Nephron (organoid): ENCODE measurements around the gene MOXD1.

Source experiments
- H3K27ac Mint-ChIP-seq, 3 experiments: 2 replicates each; pipeline ENCODE4 v1.8.0; 2020; ENCODE audit warnings: mixed read lengths in 3 of 3, mild to moderate bottlenecking in 2 of 3, moderate library complexity in 1 of 3
- H3K27me3 Mint-ChIP-seq: 2 replicates; pipeline ENCODE4 v1.8.0; 2021; ENCODE audit warnings: low read depth, mild to moderate bottlenecking, moderate library complexity, mixed read lengths
- H3K36me3 Mint-ChIP-seq: 2 replicates; pipeline ENCODE4 v1.8.0; 2020; ENCODE audit warnings: low read depth, mixed read lengths
- H3K4me1 Mint-ChIP-seq: 2 replicates; pipeline ENCODE4 v1.8.0; 2020; ENCODE audit warnings: mixed read lengths
- H3K4me3 Mint-ChIP-seq, 3 experiments: 2 replicates each; pipeline ENCODE4 v1.8.0; 2020; ENCODE audit warnings: mild to moderate bottlenecking in 3 of 3, mixed read lengths in 3 of 3, moderate library complexity in 2 of 3
- H3K9me3 Mint-ChIP-seq: 2 replicates; pipeline ENCODE4 v1.8.0; 2020; ENCODE audit warnings: mixed read lengths
- TF ChIP-seq, protein P1 (sequence below), 3 experiments: fragments of 200-600 bp; sonication (generic); IDR thresholded peaks; one replicate each; pipeline ENCODE4 v1.5.0; 2021; ENCODE audit warnings: antibody characterized with exemption in 3 of 3; ENCODE audit not compliant: unreplicated experiment in 3 of 3

MOXD1 gene

DNA sequence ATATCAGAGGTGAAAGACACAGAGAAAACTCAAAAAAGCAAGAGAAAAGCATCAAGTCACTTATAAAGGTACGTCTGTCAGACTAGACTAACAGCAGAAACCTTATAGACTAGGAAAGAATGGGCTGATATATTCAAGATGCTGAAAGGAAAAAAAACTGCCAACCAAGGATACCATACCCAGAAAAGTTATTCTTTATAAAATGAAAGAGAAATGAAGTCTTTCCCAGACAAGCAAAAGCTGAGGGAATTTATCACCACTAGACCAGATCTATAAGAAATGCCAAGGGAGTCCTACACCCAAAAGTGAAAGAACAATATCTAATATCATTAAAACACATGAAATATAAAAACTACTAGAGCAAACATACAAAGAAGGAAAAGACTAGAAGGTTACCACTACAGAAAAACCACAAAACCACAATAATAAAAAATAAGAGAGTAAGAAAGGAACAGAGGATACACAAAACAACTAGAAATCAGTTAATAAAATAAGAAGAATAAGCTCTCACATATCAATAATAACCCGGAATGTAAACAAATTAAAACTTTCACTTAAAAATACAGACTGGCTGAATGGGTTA is 6.2 kb downstream of the MOXD1 start:
- Mint-ChIP-seq H3K27ac (no peak overlapping the region), H3K4me3 (peak overlapping the region in 1 of 3 experiments; percentile 26), H3K36me3 (peaks cover 66% of the 10 kb centered on the region), H3K27me3 (no peaks in the 10 kb centered on the region), H3K4me1 (peaks cover 35% of the 10 kb centered on the region), H3K9me3 (peaks cover 45% of the 10 kb centered on the region)
- TF ChIP-seq, protein P1, sequence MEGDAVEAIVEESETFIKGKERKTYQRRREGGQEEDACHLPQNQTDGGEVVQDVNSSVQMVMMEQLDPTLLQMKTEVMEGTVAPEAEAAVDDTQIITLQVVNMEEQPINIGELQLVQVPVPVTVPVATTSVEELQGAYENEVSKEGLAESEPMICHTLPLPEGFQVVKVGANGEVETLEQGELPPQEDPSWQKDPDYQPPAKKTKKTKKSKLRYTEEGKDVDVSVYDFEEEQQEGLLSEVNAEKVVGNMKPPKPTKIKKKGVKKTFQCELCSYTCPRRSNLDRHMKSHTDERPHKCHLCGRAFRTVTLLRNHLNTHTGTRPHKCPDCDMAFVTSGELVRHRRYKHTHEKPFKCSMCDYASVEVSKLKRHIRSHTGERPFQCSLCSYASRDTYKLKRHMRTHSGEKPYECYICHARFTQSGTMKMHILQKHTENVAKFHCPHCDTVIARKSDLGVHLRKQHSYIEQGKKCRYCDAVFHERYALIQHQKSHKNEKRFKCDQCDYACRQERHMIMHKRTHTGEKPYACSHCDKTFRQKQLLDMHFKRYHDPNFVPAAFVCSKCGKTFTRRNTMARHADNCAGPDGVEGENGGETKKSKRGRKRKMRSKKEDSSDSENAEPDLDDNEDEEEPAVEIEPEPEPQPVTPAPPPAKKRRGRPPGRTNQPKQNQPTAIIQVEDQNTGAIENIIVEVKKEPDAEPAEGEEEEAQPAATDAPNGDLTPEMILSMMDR (IDR thresholded peaks at IDR 0.05; ENCODE audit: unreplicated experiment in 3 of 3) = no peak

DNA sequence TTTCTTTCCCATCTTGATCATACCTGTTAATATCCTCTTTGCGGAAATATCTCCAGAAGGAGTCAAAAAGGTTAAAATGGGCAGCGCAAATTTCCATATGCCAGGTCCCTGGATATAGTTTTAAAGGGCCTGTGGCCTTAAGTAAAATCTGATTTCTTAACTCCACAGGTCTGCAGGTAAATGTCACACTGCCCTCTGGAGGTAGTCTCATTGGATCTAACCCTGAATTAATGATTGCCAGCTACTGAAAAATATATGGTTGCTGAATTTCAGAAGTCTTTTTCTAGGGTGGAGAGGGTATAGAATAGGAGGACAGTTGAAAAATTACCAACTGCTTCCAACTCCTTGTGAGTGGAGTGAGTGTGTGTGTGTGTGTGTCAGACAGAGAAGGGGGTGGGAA is 8.5 kb downstream of the MOXD1 start:
- Mint-ChIP-seq H3K4me1 (peaks cover 38% of the 10 kb centered on the region), H3K4me3 (no peak overlapping the region), H3K9me3 (peaks cover 45% of the 10 kb centered on the region), H3K27ac (peak overlapping the region in 2 of 3 experiments; percentile 13 to 74), H3K27me3 (no peaks in the 10 kb centered on the region), H3K36me3 (peaks cover 67% of the 10 kb centered on the region)
- TF ChIP-seq, protein P1 (IDR thresholded peaks at IDR 0.05; ENCODE audit: unreplicated experiment in 3 of 3) = peak in 1 of 3 experiments; percentile 10

DNA sequence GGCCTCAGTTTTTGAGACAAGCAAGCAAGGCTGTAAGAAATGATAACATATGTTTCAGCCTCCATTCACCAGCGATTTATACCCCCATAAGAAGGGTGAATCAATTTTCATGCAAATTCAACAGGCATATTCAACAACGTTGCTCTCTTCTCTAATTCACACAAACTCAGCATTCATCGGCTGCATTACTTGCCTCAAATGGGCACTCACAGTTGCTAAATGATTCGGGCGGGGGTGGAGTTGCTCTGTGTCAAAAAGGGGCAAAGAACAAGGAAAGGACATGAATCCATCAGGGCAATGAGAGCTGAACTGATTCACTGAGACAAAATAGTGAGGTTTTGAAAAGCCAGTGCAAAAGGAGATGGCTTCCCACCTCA is 9.0 kb downstream of the MOXD1 start:
- Mint-ChIP-seq H3K4me3 (peak overlapping the region in 2 of 3 experiments; percentile 33 to 38), H3K27me3 (no peaks in the 10 kb centered on the region), H3K36me3 (peaks cover 61% of the 10 kb centered on the region), H3K9me3 (peaks cover 43% of the 10 kb centered on the region), H3K27ac (peak overlapping the region; percentile 65 to 91 (median 74)), H3K4me1 (peaks cover 33% of the 10 kb centered on the region)
- TF ChIP-seq, protein P1 (IDR thresholded peaks at IDR 0.05; ENCODE audit: unreplicated experiment in 3 of 3) = no peak

DNA sequence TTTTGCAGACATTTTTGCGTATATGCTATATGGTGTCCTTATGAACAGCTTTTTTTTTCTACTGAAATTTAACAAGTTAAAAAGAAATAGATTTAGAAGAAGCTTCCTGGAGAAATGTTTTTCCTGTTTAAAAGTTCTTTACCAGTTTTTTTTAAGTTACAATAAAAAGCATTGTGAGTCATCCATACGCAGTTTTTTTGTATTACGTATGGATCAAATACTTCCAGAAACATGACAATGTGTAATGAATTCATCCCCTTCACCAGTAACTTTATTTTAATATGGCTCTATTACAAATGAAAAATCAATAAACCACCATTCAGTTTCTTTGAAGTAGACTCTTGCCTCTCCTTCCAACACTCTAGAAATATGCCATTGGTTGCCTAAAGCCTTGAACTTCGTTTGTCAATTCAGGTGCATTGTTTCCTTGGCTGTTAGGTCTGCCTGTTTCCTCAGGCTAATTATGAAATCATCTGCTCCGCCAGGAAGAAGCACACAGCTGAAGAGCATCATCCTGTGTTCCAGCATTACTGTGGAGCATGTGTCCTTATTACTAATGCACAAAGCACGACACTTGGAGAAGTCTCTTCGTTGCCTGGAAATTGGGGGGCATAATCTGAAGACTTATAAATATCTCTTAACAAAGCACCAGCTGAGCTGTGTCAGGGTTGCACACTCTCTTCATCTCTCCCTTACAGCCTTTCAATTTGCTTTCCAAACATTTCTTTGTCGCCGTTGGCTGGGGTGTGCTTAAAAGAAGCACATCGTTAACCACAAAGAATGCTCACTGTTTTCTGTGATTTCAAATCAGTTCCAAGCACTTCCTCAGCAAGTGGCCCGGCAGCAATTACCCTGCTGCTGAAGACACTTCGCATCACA is 9.6 kb downstream of the MOXD1 start:
- Mint-ChIP-seq H3K4me1 (peaks cover 32% of the 10 kb centered on the region), H3K36me3 (peaks cover 61% of the 10 kb centered on the region), H3K27ac (peak overlapping the region; percentile 65 to 91 (median 74)), H3K4me3 (peak overlapping the region in 1 of 3 experiments; percentile 33), H3K9me3 (peaks cover 36% of the 10 kb centered on the region), H3K27me3 (no peaks in the 10 kb centered on the region)
- TF ChIP-seq, protein P1 (IDR thresholded peaks at IDR 0.05; ENCODE audit: unreplicated experiment in 3 of 3) = no peak

DNA sequence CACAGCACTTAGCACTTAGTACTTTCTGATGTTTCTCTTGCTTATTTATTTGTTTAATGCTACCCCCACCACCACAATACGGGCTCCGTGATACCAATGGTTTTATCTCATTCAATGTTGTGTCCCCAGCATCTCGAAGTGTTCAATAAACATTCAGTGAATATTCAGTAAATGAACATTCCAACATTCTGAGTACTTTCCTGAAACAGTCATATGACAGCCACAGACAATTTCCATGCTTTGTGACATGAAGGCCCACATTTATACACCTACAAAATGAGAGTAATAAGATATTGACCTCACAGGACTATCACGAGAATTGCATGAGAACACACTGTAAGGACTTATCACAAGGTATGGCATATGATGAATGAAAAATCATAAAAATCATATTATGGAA is 10.8 kb downstream of the MOXD1 start:
- TF ChIP-seq, protein P1 (IDR thresholded peaks at IDR 0.05; ENCODE audit: unreplicated experiment in 3 of 3) = no peak
- H3K4me1 Mint-ChIP-seq = peaks cover 31% of the 10 kb centered on the region
- H3K36me3 Mint-ChIP-seq = peaks cover 51% of the 10 kb centered on the region
- H3K27me3 Mint-ChIP-seq = no peaks in the 10 kb centered on the region
- H3K27ac Mint-ChIP-seq = peak overlapping the region in 1 of 3 experiments; percentile 28
- peaks cover 26% of the 10 kb centered on the region for H3K9me3 Mint-ChIP-seq
- H3K4me3 Mint-ChIP-seq = no peak overlapping the region
